ENCODE results near the gene RACK1.
"Not testable (repeated sequence)": the region's sequence is repeated elsewhere in the genome, so short reads cannot be mapped to it uniquely, and the experiment has no call there.

The RACK1 gene

DNA sequence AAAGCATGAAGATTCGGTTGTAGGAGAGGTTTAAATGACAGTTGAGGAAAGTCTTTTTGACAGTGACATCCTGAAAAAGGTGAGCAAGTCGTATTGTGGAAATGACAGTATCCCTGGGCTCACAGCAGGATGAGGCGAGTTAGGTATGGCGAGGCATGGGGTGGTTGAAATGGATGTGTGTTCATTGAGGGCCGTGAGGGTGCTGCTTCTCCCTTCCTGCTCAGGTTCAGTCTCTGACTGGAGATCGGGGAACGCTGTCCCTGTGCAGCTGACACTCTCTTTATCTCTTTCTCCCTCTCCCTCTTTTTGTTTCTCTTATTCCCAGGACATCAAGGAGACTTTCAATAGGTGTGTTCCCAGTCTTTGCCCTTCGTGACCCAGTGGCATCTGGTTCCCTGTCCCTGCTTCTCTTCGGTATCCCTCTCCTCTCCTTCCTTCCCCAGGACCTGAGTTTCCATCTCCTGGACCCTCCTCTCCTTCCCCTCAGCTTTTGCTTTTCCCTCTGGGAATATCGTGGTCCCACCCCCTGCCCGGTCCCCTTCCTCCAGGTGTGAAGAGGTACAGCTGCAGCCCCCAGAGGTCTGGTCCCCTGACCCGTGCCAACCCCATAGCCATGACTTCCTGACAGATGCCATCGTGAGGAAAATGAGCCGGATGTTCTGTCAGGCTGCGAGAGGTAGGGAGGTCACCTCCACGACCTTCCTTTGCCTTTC lies 10.5 kb downstream of the RACK1 start:
- DNase-seq: no peak

DNA sequence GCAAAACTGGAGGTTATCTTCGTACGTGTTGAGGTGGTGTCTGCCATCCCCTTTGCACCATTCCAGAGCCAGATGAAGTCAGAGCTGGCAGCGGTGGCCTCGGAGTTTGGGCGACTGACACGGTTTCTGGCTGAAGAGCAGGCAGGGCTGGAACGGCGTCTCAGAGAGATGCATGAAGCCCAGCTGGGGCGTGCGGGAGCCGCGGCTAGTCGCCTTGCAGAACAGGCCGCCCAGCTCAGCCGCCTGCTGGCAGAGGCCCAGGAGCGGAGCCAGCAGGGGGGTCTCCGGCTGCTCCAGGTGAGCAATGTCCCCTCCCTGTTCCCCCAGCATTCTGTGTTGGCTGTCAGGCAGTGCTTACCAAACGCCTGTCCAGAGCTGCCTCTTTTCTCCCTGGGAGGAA lies 11.1 kb downstream of the RACK1 start:
- DNase-seq: no peak

DNA sequence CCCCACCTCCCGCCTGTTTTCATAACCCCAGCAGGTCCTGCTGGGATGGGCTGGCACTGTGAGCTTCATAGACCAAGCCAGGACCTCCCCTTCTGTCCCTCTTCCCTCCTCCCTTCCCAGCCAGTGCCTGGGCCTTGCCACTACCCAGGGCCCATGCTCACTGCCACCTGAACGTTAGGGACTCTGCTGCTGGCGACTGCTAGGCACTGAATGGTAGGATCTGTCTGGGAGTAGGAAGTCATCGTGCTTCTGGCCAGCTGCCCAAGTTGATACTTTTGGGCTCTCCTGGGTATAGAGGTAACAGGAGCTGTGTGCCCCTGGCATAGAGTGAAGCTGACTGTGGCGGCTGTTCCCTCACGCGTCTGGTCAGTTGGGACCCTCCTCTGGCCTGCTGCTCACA lies 12.3 kb downstream of the RACK1 start:
- DNase-seq: no peak

DNA sequence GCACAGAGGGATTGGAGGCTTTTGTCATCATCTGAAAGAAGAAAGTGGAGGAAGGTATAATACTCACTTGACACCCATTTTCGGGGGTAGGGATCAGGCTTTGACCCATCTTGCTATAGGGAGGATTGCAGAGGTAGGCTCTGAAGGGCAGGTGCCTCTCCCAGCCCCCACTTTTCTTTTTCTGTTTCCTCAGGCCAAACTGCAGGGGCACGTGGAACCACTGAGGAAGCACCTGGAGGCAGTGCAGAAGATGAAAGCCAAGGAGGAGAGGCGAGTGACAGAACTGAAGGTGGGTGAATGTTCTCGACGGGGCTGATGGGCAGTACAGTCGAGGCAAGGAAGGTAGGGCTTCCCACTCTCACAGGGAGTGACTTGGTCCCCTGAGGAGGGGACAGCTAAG lies 13.2 kb downstream of the RACK1 start:
- no peak for DNase-seq

DNA sequence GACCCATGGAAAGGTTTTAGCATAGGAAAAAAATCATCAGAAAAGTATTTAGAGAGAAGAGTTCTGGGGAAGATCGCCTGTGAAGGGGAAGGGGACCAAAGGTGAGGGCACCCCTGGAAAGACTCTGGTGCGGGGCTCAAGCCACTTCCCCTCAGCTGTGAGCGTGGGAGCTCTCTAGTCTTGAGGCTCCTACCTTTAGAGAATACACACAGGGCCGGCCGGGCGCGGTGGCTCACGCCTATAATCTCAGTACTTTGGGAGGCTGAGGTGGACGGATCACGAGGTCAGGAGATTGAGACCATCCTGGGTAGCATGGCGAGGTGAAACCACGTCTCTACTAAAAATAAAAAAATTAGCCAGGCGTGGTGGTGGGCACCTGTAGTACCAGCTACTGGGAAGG lies 13.7 kb downstream of the RACK1 start:
- no peak for DNase-seq

DNA sequence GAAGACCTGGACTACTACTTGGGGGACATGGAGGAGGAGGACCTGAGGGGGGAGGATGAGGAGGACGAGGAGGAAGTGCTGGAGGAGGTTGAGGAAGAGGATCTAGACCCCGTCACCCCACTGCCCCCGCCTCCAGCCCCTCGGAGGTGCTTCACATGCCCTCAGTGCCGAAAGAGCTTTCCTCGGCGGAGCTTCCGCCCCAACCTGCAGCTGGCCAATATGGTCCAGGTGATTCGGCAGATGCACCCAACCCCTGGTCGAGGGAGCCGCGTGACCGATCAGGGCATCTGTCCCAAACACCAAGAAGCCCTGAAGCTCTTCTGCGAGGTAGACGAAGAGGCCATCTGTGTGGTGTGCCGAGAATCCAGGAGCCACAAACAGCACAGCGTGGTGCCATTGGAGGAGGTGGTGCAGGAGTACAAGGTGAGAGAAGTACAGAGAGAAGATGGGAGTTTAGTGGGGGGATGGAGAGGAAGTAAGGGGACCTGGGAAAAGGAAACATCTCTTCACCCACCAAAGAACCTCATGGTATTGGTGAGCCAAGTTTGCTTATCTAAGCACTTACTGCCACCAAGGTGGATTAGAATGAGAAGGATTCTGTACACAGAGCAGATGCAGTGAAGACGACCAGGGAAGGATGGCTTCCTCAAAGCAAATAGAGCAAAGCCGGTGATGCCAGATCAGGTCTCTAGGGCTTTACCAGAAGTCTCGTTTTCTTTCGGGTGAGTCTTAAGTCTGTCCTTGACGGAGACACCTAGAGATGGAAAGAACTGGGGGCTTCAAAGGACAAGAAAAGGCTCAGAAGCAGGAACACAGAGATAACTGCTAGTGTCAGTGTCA lies 19.1 kb downstream of the RACK1 start:
- DNase-seq: no peak

DNA sequence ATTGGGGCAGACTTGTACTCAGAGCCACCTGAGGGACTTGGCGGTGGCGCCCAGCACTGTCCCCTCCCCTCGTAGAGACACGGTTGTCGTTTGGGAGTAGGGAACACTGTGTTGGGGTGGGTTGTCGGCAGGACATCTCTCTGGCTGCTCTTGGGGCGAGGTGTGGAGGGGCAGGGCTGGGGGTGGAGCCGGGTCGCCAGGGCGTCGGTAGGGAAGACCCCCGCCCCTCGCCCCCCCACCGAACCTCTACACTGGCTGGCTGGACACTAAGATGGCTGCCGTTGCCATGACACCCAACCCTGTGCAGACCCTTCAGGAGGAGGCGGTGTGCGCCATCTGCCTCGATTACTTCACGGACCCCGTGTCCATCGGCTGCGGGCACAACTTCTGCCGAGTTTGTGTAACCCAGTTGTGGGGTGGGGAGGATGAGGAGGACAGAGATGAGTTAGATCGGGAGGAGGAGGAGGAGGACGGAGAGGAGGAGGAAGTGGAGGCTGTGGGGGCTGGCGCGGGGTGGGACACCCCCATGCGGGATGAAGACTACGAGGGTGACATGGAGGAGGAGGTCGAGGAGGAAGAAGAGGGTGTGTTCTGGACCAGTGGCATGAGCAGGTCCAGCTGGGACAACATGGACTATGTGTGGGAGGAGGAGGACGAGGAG lies 19.8 kb downstream of the RACK1 start:
- no peak for DNase-seq

DNA sequence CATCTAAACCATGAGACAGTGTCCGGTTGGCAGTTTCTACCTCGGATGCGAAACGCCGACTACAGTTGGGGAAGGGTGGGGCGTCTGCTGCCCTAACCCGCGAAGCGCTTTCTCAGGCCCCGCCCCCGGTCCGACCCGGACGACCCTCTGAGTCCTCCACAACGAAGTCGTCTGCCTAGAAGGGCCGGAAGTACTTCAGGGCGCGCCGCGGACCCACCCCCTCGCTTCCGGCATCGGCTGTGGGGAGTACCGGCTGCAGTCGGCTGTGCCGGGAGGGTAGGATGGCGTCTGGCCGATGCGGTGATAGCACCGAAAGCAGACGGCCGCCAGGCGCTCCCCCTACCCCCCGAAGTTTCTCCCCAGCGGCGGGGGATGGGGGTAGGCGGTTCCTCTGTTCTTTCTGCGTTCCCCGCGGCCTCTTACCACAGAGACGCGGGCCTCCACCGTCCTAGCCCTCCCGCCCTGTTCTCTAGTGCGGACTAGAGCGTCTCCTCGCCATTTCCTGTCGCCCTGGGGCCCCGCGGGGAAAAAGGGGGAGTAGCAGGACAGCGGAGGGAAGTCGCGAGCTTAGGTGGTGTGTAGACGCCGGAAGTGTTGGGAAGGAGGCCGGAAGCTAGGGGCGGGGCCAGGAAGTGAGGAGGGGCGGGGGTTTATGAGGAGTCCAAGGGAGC lies 20.5 kb downstream of the RACK1 start, which contains the start of gene TRIM41:
TSS of gene TRIM41 (plus strand) at position 224 of the 671 bp plus-strand sequence. CDS start 719 bp downstream, outside the sequence.
- no peak for DNase-seq

DNA sequence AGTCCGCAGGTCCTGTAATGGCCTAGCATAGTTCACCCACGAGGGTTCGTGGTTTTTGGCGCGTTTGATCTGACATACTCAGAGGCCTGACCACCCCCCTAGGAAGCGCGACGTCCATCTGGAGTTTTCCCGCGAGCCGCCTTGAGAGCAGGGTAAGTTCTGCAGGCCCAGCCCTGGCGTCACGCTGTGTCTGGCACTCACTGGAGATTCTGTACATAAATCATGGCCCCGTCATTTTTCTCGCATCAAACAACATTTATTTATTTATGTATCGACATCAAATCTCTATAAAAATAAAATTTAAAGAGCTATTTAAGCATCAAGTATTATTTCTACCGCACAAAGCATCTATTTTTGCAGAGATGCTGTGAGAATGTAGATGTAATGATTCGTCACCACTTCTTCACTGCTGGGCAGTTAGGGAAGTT lies 21.1 kb downstream of the RACK1 start:
- DNase-seq: no peak

DNA sequence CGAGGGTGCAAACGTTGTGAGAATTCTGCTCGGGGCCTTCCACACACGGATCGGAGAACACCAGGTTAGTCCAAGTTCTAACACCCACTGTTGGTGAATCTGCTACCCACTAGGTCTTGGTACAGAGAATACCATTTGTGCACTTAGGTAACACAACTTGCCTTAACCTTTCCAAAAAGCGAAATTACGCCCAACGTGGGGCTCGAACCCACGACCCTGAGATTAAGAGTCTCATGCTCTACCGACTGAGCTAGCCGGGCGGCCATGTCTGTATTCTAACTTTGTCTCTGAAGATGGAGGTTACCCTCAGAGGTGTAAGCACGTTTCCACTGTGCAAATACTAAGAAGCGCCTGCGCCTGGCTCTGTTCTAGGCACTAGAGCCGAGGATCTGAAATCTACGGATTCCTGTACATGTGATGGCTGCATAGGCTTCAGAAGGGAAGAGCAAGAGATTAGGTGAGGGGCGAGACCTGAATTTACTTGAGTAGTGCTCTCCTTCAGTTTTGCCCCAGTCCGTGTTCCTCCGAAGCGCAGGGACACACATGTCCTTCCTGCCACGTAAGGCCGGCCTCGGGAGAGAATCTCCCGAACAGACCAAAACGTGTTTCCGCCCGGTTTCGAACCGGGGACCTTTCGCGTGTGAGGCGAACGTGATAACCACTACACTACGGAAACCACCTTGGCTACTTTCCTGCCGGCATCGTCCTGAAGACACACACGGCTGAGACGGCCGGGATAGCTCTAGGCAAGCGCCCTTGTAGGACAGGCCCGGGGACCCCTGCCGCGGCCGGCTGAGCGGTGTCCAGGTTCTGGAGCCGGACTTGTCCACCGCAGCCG lies 21.7 kb downstream of the RACK1 start:
- no peak for DNase-seq

DNA sequence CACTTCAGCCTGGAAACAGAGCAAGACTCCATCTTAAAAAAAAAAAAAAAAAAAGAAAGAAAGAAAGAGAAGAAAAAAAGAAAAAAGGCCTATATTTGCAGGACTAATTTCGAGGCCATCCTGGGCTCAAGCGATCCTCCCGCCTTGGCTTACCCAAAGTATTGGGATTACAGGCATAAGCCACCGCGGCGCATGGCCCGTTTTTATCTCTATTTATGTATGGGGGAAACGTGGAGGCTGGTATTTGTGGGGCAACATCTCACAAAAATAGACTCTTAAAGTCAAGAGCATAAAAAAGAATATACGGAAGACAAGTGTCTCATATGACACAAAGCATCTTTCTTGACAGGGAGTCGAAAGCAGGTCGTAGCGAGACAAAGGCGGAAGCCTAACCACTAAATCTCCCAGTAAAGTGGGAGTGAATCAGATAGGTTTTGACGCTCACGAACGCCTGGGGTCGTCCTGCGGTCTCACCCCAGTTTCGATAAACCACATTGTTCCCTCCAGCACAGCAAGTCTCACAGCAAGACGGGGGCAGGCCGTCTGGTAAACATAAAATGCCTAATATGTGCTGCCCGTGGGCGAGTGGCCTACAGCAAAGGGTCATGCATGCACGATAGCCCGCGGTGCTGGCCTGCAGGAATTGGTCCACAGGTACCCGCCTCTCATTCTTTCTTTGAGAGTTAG lies 22.5 kb downstream of the RACK1 start:
- DNase-seq: no peak

DNA sequence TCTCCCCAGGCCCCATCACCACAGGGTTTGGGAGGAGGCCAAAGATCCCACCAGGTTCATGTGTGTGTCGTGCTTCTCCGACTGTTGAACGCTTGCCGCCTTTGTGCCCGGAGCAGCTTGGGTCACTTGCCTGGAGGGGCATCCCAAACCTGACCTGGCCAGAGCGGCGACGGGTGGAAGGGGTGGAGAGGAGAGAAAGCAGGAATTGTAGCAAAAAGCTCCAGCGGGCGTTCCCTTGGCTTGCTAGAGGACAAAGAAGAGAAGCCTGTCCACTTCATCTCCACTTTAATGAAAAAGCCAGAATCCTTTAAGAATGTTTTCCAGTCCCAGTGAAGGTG lies 23.6 kb downstream of the RACK1 start:
- no peak for DNase-seq

DNA sequence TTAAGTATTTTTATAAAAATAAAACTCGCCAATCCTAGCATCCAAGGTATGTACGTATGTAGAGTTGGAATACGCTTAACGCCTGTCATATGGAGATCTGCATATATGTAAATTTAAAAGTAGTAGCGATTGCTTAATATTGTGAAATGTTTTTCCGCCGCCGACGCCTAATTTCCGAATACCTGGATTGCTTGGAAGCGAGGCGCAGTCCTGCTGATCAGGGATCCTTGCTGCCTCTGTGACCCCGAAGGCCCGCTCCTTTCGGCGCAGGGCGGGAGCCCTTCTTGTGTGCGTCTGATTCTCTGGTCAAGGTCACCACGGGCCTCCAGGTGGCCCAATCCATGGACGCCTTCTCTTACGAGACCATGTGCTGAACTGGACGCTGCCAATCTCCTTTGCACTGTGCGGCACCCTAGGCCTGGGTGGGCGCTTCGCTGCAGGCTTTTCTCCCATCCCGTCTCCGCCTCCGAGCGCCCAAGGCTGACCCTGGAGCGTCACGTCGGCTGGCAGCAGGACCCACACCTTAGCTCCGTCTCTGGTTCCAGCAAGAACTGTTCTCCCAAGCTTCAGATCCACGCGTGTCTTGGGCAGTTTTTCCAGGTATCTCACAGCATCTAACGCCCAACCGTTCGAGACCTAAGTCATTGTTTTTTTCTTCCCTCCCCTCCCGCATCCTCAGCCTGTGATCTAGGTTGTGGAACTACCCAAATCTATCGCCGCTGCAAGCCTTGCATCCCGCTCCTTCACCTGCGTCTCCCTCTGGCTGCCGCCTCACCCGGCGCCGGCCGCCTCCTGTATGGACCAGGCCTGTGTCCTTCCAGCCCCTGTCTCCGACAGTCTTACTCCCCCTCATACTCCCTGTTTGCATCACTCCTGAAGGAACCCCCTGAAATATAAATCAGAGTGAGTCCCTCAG lies 24.2 kb downstream of the RACK1 start:
- no peak for DNase-seq

DNA sequence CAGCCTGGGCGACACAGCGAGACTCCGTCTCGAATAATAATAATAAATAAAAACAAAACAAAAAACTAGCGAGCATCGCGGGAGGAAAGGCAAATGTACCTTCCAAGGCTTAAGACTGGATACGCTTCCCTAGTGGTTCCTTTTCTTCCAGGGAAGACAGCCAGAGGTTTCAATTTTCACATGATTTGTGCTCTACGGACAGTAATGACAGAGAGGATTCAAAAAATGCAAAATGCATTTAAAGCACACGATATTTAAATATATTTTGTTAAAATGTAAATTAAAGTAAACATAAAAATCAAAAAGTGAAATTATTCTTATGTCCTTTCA lies 24.9 kb downstream of the RACK1 start:
- no peak for DNase-seq

DNA sequence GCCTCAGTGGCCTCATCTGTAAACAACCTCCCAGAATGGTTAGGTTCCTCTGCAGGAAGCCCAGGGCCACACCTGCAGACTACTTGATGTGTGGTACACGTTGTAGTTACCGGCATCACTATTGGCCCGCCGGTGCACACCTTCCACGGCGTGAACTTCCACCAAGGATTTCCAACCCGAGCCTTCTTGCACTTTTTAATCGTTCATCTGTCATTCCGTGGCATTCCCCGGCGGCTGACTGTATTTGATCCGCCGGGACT lies 26.0 kb downstream of the RACK1 start:
- DNase-seq: no peak

DNA sequence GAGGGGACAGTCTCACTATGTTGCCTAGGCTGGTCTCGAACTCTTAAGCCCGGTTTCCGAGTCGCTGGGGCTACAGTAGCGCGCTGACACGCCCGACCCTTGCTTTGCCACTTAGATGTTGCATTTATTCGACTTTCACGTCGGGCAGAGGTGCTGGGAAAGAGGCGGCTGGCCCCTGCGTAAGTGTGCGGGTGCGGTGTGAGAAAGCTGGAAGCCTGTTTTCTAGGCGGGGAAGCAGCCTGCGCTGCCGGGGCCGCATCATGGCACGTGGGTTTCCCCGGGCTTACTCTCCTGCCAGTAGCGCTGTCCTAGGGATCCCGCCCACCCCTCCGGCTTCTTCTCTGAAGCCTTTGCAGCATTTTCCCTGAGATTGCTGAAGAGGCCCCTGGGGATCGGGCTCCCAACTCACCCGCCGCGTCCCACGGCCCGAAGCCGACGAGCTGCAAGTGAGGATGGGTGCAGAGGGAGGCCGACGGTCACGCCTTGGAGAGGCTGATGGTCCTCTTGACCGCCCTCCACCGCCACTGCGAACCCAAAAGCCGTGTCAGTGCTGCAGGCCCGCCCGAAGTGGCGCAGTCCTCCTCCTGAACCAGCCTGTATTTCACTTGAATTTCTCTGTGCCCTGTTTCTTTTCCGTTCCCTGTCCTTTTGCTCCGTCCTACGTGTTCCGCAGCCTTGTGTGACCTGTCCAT lies 26.4 kb downstream of the RACK1 start:
- DNase-seq: no peak

DNA sequence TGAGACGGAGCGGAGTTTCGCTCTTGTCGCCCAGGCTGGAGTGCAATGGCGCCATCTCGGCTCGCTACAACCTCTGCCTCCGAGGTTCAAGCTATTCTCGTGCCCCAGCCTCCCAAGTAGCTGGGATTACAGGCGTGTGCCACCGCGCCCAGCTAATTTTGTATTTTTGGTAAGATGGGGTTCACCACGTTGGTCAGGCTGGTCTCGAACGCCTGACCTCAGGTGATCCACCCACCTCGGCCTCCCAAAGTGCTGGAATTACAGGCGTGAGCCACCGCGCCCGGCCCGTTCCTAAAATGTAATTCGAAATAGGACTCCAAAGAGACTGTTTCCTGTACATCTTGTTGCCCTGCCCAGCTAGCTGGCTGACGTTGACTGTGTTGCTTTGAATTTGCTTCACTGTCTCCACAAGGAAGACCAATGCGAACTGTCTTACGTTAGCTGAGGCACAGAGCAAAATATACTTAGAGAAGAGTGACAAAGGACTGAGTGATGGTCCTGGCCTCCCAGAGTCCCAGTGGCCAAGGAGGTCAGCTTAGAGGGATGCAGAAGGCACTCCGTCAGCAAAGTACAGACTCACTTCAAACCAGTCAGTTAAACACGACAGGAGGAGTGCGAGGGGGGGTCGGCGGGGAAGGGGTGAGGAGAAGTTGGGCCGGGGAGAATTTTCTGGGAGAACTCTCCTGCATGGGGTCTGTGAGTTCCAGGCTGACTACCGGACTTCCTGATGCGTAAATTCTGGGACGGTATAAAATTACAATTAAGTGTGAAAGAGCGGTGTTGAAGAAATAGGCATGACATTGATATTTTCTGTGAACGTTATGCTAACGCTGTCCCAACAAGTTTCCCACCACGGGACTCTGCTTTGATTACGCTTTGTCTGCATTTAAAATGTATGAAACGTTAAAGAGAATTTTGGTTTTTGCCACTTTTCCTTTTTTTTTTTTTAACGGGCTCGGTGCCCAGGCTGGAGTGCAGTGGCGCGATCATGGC lies 27.4 kb downstream of the RACK1 start:
- no peak for DNase-seq

DNA sequence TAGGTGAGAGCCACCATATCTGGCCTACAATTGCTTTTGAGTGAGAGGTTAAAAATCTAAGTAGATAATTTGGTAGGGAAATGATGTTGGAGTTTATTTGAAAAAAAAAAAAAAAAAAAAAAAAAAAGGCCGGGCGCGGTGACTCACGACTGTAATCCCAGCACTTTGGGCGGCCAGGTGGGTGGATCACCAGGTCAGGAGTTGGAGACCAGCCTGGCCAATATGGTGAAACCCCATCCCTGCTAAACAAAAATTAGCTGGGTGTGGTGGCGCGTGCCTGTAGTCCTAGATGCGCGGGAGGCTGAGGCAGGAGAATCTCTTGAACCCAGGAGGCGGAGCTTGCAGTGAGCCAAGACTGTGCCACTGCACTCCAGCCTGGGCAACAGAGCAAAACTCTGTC lies 29.5 kb downstream of the RACK1 start:
- not testable (repeated sequence) for DNase-seq

DNA sequence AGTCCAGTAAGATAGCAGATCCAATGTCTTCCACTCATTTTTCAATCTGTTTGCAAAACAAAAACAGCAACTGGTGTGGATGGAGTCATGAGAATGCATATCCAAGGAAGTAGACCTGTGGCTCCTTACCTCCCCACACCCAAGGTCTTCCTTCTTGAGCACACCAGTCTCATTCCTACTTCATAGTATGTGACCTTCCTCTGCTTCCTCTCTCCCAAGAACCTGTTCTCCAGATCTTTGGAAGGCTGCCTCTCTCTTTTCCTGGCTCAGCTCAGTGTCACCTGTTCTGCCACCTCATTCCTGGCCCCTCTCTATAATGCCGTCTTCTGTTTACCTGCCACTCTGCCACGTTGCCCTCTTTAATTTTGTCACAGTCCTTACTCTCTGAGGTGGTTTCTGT lies 30.8 kb downstream of the RACK1 start:
- no peak for DNase-seq
